Skeletal muscle tissue (tissue), 5 donors: ENCODE measurements around the gene STARD8. TPM values are rescaled to one million over a fixed set of nuclear protein-coding genes. Genes with fewer than 3 reads are reported as not detected.

Experiments
- H3K27ac ChIP-seq: one replicate; pipeline ENCODE4 v1.7.0; 2013; ENCODE audit warnings: mild to moderate bottlenecking, low read depth, low read length, inconsistent platforms
- H3K27me3 ChIP-seq, 3 donors: one replicate each; pipeline ENCODE4 v1.7.0; 2013; ENCODE audit warnings: low read length in 3 of 3; ENCODE audit not compliant: control insufficient read depth in 3 of 3, insufficient read depth in 3 of 3
- H3K36me3 ChIP-seq, 3 donors: one replicate each; pipeline ENCODE4 v1.7.0; 2013; ENCODE audit warnings: low read length in 3 of 3; ENCODE audit not compliant: control insufficient read depth in 3 of 3, insufficient read depth in 3 of 3
- H3K4me1 ChIP-seq, 3 donors: one replicate each; pipeline ENCODE4 v1.7.0; 2013; ENCODE audit warnings: low read length in 3 of 3, mild to moderate bottlenecking in 3 of 3; ENCODE audit not compliant: control insufficient read depth in 3 of 3, insufficient read depth in 3 of 3
- H3K4me3 ChIP-seq, 3 donors: one replicate each; pipeline ENCODE4 v1.7.0; 2013; ENCODE audit warnings: low read length in 3 of 3
- H3K9ac ChIP-seq, 3 donors: one replicate each; pipeline ENCODE4 v1.7.0; 2013; ENCODE audit warnings: low read length in 3 of 3, mild to moderate bottlenecking in 3 of 3, moderate library complexity in 2 of 3, low read depth in 1 of 3
- H3K9me3 ChIP-seq, 3 donors: one replicate each; pipeline ENCODE4 v1.7.0; 2013; ENCODE audit warnings: low read length in 3 of 3; ENCODE audit not compliant: control insufficient read depth in 3 of 3
- small RNA-seq: library from RNA; depleted of rRNA; stranded (forward); fragments of <200 nt; gene quantifications from one replicate; pipeline ENCODE3, GENCODE V24; 2014
- total RNA-seq: library from RNA; depleted of rRNA; stranded (reverse); fragments of >200 nt; gene quantifications from one replicate; pipeline ENCODE4 v1.2.3, GENCODE V29; 2014
- donor health status: Osteomylitis.

STARD8 gene
- total RNA-seq, 1 donor from 2014 or later = 8.9 TPM

GRCh38 chrX:68754406-68754805 lies 106.9 kb downstream of the STARD8 start:
- H3K36me3 ChIP-seq = no peaks in the 10 kb centered on the region
- no peak overlapping the region for H3K9ac ChIP-seq
- peaks cover 0 to 7% (median 0%) of the 10 kb centered on the region in 3 donors for H3K27me3 ChIP-seq
- H3K27ac ChIP-seq = no peak overlapping the region
- H3K4me3 ChIP-seq = no peak overlapping the region
- no peaks in the 10 kb centered on the region for H3K4me1 ChIP-seq
- no peaks in the 10 kb centered on the region for H3K9me3 ChIP-seq

GRCh38 chrX:68755616-68756125 lies 108.2 kb downstream of the STARD8 start:
- no peaks in the 10 kb centered on the region for H3K36me3 ChIP-seq
- H3K27me3 ChIP-seq = peaks cover 0 to 4% (median 0%) of the 10 kb centered on the region in 3 donors
- H3K9me3 ChIP-seq = no peaks in the 10 kb centered on the region
- H3K9ac ChIP-seq = no peak overlapping the region
- H3K27ac ChIP-seq = no peak overlapping the region
- H3K4me3 ChIP-seq = no peak overlapping the region
- no peaks in the 10 kb centered on the region for H3K4me1 ChIP-seq

- Histone ChIP-seq H3K27ac (no peak overlapping the region), H3K4me1 (no peaks in the 10 kb centered on the region), H3K36me3 (no peaks in the 10 kb centered on the region), H3K9ac (no peak overlapping the region), H3K4me3 (no peak overlapping the region), H3K9me3 (no peaks in the 10 kb centered on the region), H3K27me3 (peaks cover 0 to 7% (median 0%) of the 10 kb centered on the region in 3 donors)
Measured at GRCh38 chrX:68757331-68757730, 109.9 kb downstream of the STARD8 start.

DNA sequence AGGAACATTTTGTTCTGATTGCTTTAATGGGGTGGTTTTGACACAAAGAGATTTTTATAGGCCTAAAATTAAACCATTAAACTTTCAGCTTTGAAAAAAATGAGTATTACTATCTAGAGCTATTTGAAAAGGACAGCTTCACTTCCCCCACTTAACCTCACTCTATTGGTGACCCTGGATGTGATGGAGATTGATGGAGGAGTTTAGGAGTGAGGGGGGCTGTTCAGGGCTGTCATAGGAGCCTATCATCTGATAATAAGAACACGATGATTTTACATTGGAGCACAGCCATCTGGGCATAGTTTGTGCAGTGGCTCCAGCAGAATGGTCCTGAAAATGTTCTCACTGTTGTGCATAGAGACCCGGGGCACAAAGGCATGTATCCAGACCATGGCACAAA lies 110.3 kb downstream of the STARD8 start:
- Histone ChIP-seq H3K4me3 (no peak overlapping the region), H3K36me3 (no peaks in the 10 kb centered on the region), H3K27me3 (peaks cover 0 to 7% (median 0%) of the 10 kb centered on the region in 3 donors), H3K4me1 (no peaks in the 10 kb centered on the region), H3K9me3 (no peaks in the 10 kb centered on the region), H3K27ac (no peak overlapping the region), H3K9ac (no peak overlapping the region)

DNA sequence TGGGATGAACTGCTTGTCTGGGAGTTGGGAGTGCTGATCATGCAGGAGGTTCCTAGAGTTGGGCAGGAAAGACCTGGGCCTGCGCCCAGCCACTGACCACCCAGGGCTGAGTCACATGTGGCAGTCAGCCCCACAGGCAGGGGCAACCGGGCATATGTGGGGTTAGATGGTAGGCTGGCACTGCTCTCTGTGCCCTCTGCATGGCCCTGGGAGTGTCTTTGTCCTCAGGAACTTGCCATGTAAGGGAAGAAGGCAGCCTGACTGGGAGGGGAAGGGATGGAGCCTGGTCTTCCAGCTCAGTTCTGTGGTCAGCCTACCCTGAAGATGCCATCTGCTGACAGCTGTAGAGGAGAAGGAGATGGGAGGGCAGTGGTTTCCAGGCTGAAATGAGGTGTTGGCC lies 111.2 kb downstream of the STARD8 start:
- peaks cover 0 to 7% (median 0%) of the 10 kb centered on the region in 3 donors for H3K27me3 ChIP-seq
- H3K4me3 ChIP-seq = no peak overlapping the region
- H3K9me3 ChIP-seq = no peaks in the 10 kb centered on the region
- H3K27ac ChIP-seq = no peak overlapping the region
- no peak overlapping the region for H3K9ac ChIP-seq
- H3K36me3 ChIP-seq = no peaks in the 10 kb centered on the region
- H3K4me1 ChIP-seq = no peaks in the 10 kb centered on the region

DNA sequence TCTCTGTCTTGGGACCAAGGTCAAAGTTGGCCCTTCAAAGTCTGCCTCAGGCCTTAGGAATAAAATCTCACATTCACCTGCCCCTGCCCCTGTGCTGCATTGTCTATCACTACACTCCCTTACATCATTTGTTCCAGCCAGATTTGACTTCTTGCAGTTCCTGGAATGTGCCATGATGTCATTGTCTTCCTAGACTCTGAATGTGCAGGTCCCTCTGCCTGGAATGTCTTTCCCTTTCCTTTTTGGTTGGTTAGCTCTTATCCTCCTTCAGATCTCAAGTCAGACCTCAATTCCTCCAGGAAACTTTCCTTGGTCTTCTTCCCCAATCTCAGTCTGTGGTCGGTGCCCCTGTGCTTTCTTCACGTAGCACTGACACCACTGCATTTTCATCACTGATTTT lies 113.6 kb downstream of the STARD8 start:
- peaks cover 0 to 4% (median 0%) of the 10 kb centered on the region in 3 donors for H3K27me3 ChIP-seq
- H3K4me3 ChIP-seq = no peak overlapping the region
- no peak overlapping the region for H3K27ac ChIP-seq

GRCh38 chrX:68762766-68763165 lies 115.3 kb downstream of the STARD8 start:
- no peaks in the 10 kb centered on the region for H3K9me3 ChIP-seq
- H3K9ac ChIP-seq = no peak overlapping the region
- H3K4me1 ChIP-seq = no peaks in the 10 kb centered on the region

More for the DNA sequence above, 113.6 kb downstream of the STARD8 start:
- Histone ChIP-seq H3K36me3 (no peaks in the 10 kb centered on the region), H3K9ac (no peak overlapping the region), H3K9me3 (no peaks in the 10 kb centered on the region), H3K4me1 (no peaks in the 10 kb centered on the region)

DNA sequence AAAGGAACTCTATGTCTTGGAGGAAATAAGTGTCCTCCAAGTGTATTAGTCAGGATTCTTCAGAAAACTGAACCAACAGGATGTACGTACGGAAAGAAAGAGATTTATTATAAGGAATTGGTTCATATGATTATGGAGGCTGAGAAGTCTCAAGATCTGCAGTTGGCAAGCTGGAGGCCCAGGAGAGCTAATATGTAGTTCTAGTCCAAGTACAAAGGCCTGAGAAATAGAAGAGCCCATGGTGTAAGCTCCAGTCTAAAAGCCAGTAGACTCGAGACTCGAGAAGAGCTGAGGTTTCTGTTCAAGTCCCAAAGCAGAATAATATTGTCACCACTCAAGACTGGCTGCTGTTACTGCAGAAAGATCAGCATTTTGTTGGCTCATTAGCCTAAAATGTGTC lies 116.0 kb downstream of the STARD8 start:
- no peaks in the 10 kb centered on the region for H3K9me3 ChIP-seq
- no peaks in the 10 kb centered on the region for H3K36me3 ChIP-seq
- peaks cover 0 to 7% (median 0%) of the 10 kb centered on the region in 3 donors for H3K27me3 ChIP-seq
- no peaks in the 10 kb centered on the region for H3K4me1 ChIP-seq
- H3K4me3 ChIP-seq = no peak overlapping the region
- no peak overlapping the region for H3K9ac ChIP-seq
- H3K27ac ChIP-seq = no peak overlapping the region

More at GRCh38 chrX:68762766-68763165, 115.3 kb downstream of the STARD8 start:
- H3K4me3 ChIP-seq = no peak overlapping the region
- H3K36me3 ChIP-seq = no peaks in the 10 kb centered on the region
- peaks cover 0 to 7% (median 0%) of the 10 kb centered on the region in 3 donors for H3K27me3 ChIP-seq
- no peak overlapping the region for H3K27ac ChIP-seq

Small RNA genes within 50 kb of the gene (small RNA-seq; reads per million reads assigned to genes)
- not detected for gene COX6CP12

Other genes starting within 250 kb of the STARD8 start
- gene OPHN1, start 214.2 kb upstream of the STARD8 start, total RNA-seq = 16.7 TPM
- 18.3 TPM for gene YIPF6, start 148.6 kb upstream of the STARD8 start, total RNA-seq
- gene EFNB1, start 181.4 kb downstream of the STARD8 start, total RNA-seq = 27.7 TPM